SK-N-SH (cell line): Measurements from ENCODE around the gene MFNG. TPM values are rescaled to one million over a fixed set of nuclear protein-coding genes. Genes with fewer than 3 reads are reported as not detected.
A peak's percentile ranks its signal among the peaks of the same experiment; 100 is the strongest.

Source experiments
- CTCF ChIA-PET: fragments of 300-600, 350-600 bp; formaldehyde crosslinking; extraction: SDS; loops from one replicate; lab custom pipeline; 2021; lab: Yijun Ruan, JAX
- POLR2A ChIA-PET: fragments of 350-600 bp; sonication (Branson Sonifier 250); formaldehyde crosslinking; extraction: SDS; loops from one replicate; lab custom pipeline; 2020; ENCODE audit warnings: antibody characterized with exemption, inconsistent platforms; lab: Yijun Ruan, JAX
- DNase-seq: peaks from one replicate; pipeline ENCODE4 v3.0.0; 2012
- H2AFZ ChIP-seq: fragments of 200-600 bp; sonication (generic); 2 replicates; pipeline ENCODE4 v1.8.1; 2016; ENCODE audit warnings: antibody characterized with exemption, mild to moderate bottlenecking, low read depth
- H3F3A ChIP-seq: fragments of 200-600 bp; sonication (generic); replicated peaks from 2 replicates; pipeline ENCODE3; 2016; ENCODE audit warnings: antibody characterized with exemption, mild to moderate bottlenecking; ENCODE audit not compliant: insufficient read depth
- H3K27ac ChIP-seq, 2 experiments: fragments of 200-500 bp in 1 of 2; fragments of 200-600 bp in 1 of 2; sonication (Bioruptor generic) in 1 of 2; sonication (generic), shearing (Covaris generic) in 1 of 2; 2 replicates each; pipeline versions ENCODE4 v1.5.1 to v1.6.1; 2014 to 2016; ENCODE audit warnings: low read depth in 2 of 2, inconsistent platforms in 1 of 2, low read length in 1 of 2, mild to moderate bottlenecking in 1 of 2, mixed read lengths in 1 of 2
- H3K27me3 ChIP-seq: fragments of 200-600 bp; sonication (generic), shearing (Covaris generic); 2 replicates; pipeline ENCODE4 v1.6.1; 2016; ENCODE audit warnings: mixed run types; ENCODE audit not compliant: insufficient read depth
- H3K36me3 ChIP-seq, 2 experiments: fragments of 200-500 bp in 1 of 2; fragments of 200-600 bp in 1 of 2; sonication (Bioruptor generic) in 1 of 2; sonication (generic) in 1 of 2; replicated peaks in 1 of 2; 2 replicates each; pipeline versions ENCODE3 to v1.5.1; 2014 to 2016; ENCODE audit warnings: low read length in 1 of 2, mild to moderate bottlenecking in 1 of 2; ENCODE audit not compliant: insufficient read depth in 2 of 2, control insufficient read depth in 1 of 2
- H3K4me1 ChIP-seq, 2 experiments: fragments of 200-500 bp in 1 of 2; fragments of 200-600 bp in 1 of 2; sonication (Bioruptor generic) in 1 of 2; sonication (generic), shearing (Covaris generic) in 1 of 2; 2 replicates each; pipeline versions ENCODE4 v1.5.1 to v1.6.1; 2014 to 2016; ENCODE audit warnings: low read depth in 1 of 2, low read length in 1 of 2, mixed run types in 1 of 2; ENCODE audit not compliant: insufficient read depth in 2 of 2, control insufficient read depth in 1 of 2
- H3K4me2 ChIP-seq: fragments of 200-600 bp; sonication (generic), shearing (Covaris generic); 2 replicates; pipeline ENCODE4 v1.6.1; 2017; ENCODE audit warnings: mixed run types
- H3K4me3 ChIP-seq, 2 experiments: fragments of 200-500 bp in 1 of 2; fragments of 200-600 bp in 1 of 2; sonication (Bioruptor generic) in 1 of 2; sonication (generic), shearing (Covaris generic) in 1 of 2; 2 replicates each; pipeline versions ENCODE4 v1.5.1 to v1.8.1; 2014 to 2016; ENCODE audit warnings: low read depth in 2 of 2, inconsistent platforms in 1 of 2, low read length in 1 of 2, mild to moderate bottlenecking in 1 of 2, mixed read lengths in 1 of 2, moderate library complexity in 1 of 2
- H3K79me2 ChIP-seq: fragments of 200-600 bp; sonication (generic); 2 replicates; pipeline ENCODE4 v1.8.1; 2017; ENCODE audit warnings: mild to moderate bottlenecking; ENCODE audit not compliant: insufficient read depth
- H3K9ac ChIP-seq: fragments of 200-600 bp; sonication (generic); 2 replicates; pipeline ENCODE4 v1.6.1; 2017; ENCODE audit warnings: mixed run types
- H3K9me2 ChIP-seq: fragments of 200-600 bp; sonication (generic); 2 replicates; pipeline ENCODE4 v1.6.1; 2017; ENCODE audit warnings: mixed run types
- H3K9me3 ChIP-seq: fragments of 200-600 bp; sonication (generic); 2 replicates; pipeline ENCODE4 v1.6.1; 2017; ENCODE audit warnings: mixed run types, mild to moderate bottlenecking, moderate library complexity
- H4K20me1 ChIP-seq: fragments of 200-600 bp; sonication (generic); 2 replicates; pipeline ENCODE4 v1.6.1; 2017; ENCODE audit warnings: mild to moderate bottlenecking, mixed run types; ENCODE audit not compliant: insufficient read depth
- ELF1 ChIP-seq: IDR thresholded peaks from 2 replicates; pipeline ENCODE4 v1.4.0; 2012
- EZH2phosphoT487 ChIP-seq: fragments of 200-600 bp; sonication (generic); IDR thresholded peaks from 2 replicates; pipeline ENCODE4 v1.6.1; 2017; ENCODE audit warnings: low read depth, mixed run types, mild to moderate bottlenecking, antibody characterized with exemption, moderate library complexity, borderline replicate concordance
- FOSL2 ChIP-seq: IDR thresholded peaks from 2 replicates; pipeline ENCODE4 v1.4.0; 2012; ENCODE audit warnings: low read depth, mild to moderate bottlenecking, moderate library complexity, borderline replicate concordance
- FOXJ3 ChIP-seq: sonication (generic); formaldehyde crosslinking; IDR thresholded peaks from 2 replicates; pipeline ENCODE4 v1.5.1; 2020; ENCODE audit warnings: mild to moderate bottlenecking, missing genetic modification reagents
- FOXM1 ChIP-seq: IDR thresholded peaks from 2 replicates; pipeline ENCODE4 v1.4.0; 2012; ENCODE audit warnings: low read depth, mild to moderate bottlenecking
- GABPA ChIP-seq: IDR thresholded peaks from 2 replicates; pipeline ENCODE4 v1.4.0; 2012; ENCODE audit warnings: low read depth, mild to moderate bottlenecking
- GATA2 ChIP-seq: sonication (generic); formaldehyde crosslinking; IDR thresholded peaks from 2 replicates; pipeline ENCODE4 v1.5.0; 2020; ENCODE audit warnings: mild to moderate bottlenecking, missing genetic modification reagents
- IRF3 ChIP-seq: fragments of 150-350 bp; IDR thresholded peaks from 2 replicates; pipeline ENCODE4 v1.6.1; 2016; ENCODE audit warnings: mild to moderate bottlenecking, low read depth, low read length
- JUND ChIP-seq: IDR thresholded peaks from 2 replicates; pipeline ENCODE4 v1.4.0; 2012
- MEF2A ChIP-seq: IDR thresholded peaks from 2 replicates; pipeline ENCODE4 v1.4.0; 2012; ENCODE audit warnings: low read depth, borderline replicate concordance
- MXI1 ChIP-seq: IDR thresholded peaks from 2 replicates; pipeline ENCODE4 v1.6.1; 2012; ENCODE audit warnings: mild to moderate bottlenecking, low read depth, low read length, improper control_type of control experiment
- NFIC ChIP-seq: IDR thresholded peaks from 2 replicates; pipeline ENCODE4 v1.4.0; 2012; ENCODE audit warnings: borderline replicate concordance
- NRF1 ChIP-seq: IDR thresholded peaks from 2 replicates; pipeline ENCODE4 v1.6.1; 2012; ENCODE audit warnings: low read depth, mild to moderate bottlenecking, low read length
- PBX3 ChIP-seq: IDR thresholded peaks from 2 replicates; pipeline ENCODE4; 2012
- POLR2AphosphoS5 ChIP-seq: IDR thresholded peaks from 2 replicates; pipeline ENCODE4 v1.6.1; 2012; ENCODE audit warnings: low read depth, low read length
- RXRA ChIP-seq: IDR thresholded peaks from 2 replicates; pipeline ENCODE4 v1.4.0; 2012; ENCODE audit warnings: low read depth, mild to moderate bottlenecking, borderline replicate concordance
- TAF1 ChIP-seq: IDR thresholded peaks from 2 replicates; pipeline ENCODE4 v1.6.1; 2012; ENCODE audit warnings: low read depth, mild to moderate bottlenecking, low read length, moderate library complexity, borderline replicate concordance
- TCF12 ChIP-seq: IDR thresholded peaks from 2 replicates; pipeline ENCODE4 v1.4.0; 2012
- TEAD4 ChIP-seq: IDR thresholded peaks from 2 replicates; pipeline ENCODE4 v1.4.0; 2012; ENCODE audit warnings: mild to moderate bottlenecking, borderline replicate concordance; ENCODE audit not compliant: insufficient read depth
- USF2 ChIP-seq: fragments of 150-350 bp; IDR thresholded peaks from 2 replicates; pipeline ENCODE4 v1.6.1; 2017; ENCODE audit warnings: antibody characterized with exemption, low read length, low read depth, borderline replicate concordance
- YY1 ChIP-seq: IDR thresholded peaks from 2 replicates; pipeline ENCODE4 v1.4.0; 2012; ENCODE audit warnings: low read depth, mild to moderate bottlenecking
- WGBS: methylation state at CpG from one replicate; pipeline ENCODE4 v1.1.6; 2017; ENCODE audit warnings: low lambda C conversion rate; 5-methylcytosine and 5-hydroxymethylcytosine counted together
- polyA plus RNA-seq, 3 experiments: library from polyadenylated mRNA; depleted of rRNA; stranded (reverse); fragments of >200 nt; gene quantifications; 2 replicates each; pipeline ENCODE4 v1.2.3, GENCODE V29; 2012

MFNG gene
- polyA plus RNA-seq, 1 of the 3 experiments (the other 2 are of a cell fraction): 0.18 TPM

GRCh38 chr22:37510091-37510490, 23.9 kb upstream of the MFNG start:
- 98% methylated on average over 9 of the region's 10 CpGs for WGBS
- POLR2A ChIA-PET: no interaction called here
- H3K79me2 ChIP-seq: peaks cover 5% of the 10 kb centered on the region; the same call in 1 of the 2 replicates

GRCh38 chr22:37509059-37509860, 23.1 kb upstream of the MFNG start:
- 85% methylated on average over 6 of the region's 10 CpGs for WGBS
- DNase-seq: peak; percentile 70
- no peaks in the 10 kb centered on the region for H4K20me1 ChIP-seq
- no peak overlapping the region for H3K4me2 ChIP-seq
- no peak overlapping the region for H2AFZ ChIP-seq
- H3K36me3 ChIP-seq: peaks cover 0 to 3% of the 10 kb centered on the region in 2 experiments
- peaks cover 0 to 20% of the 10 kb centered on the region in 2 experiments; a peak in 1 of 4 replicates for H3K4me1 ChIP-seq
- no peaks in the 10 kb centered on the region for H3K27me3 ChIP-seq
- POLR2A ChIA-PET: no interaction called here
- CTCF ChIA-PET: interaction anchor here (0.8 to 4.0 kb wide), 11 partner anchors 9 to 193 kb away, joined by 3 to 19 read pairs (median 4); partner anchors contain the start of genes CARD10 and CDC42EP1
- no peak overlapping the region for H3K4me3 ChIP-seq
- TF ChIP-seq TEAD4 (no peak), IRF3 (no peak), POLR2AphosphoS5 (no peak), MEF2A (no peak), MXI1 (no peak), TAF1 (no peak), GATA2 (CRISPR knock-in tag) (no peak), TCF12 (no peak), EZH2phosphoT487 (no peak), FOSL2 (no peak), PBX3 (no peak), NRF1 (no peak), ELF1 (no peak), YY1 (no peak), FOXJ3 (no peak), NFIC (no peak), USF2 (no peak)
- H3F3A ChIP-seq: peaks cover 5% of the 10 kb centered on the region
- peak overlapping the region in 1 of 2 experiments; percentile 62; a peak in 2 of 4 replicates for H3K27ac ChIP-seq
- H3K9me3 ChIP-seq: no peaks in the 10 kb centered on the region
- H3K79me2 ChIP-seq: peaks cover 5% of the 10 kb centered on the region; the same call in 1 of the 2 replicates
- no peaks in the 10 kb centered on the region for H3K9me2 ChIP-seq
- H3K9ac ChIP-seq: no peak overlapping the region

More at GRCh38 chr22:37510091-37510490, 23.9 kb upstream of the MFNG start:
- TF ChIP-seq FOXM1 (no peak), RXRA (no peak), GABPA (no peak), POLR2AphosphoS5 (no peak), YY1 (no peak), MXI1 (no peak), JUND (no peak), GATA2 (CRISPR knock-in tag) (no peak)
- no peak overlapping the region for H3K27ac ChIP-seq
- H3K9me2 ChIP-seq: no peaks in the 10 kb centered on the region
- no peaks in the 10 kb centered on the region for H3K9me3 ChIP-seq
- H3K36me3 ChIP-seq: peaks cover 0 to 6% of the 10 kb centered on the region in 2 experiments
- H3K4me3 ChIP-seq: no peak overlapping the region
- CTCF ChIA-PET: interaction anchor here (1.1 to 1.7 kb wide), 3 partner anchors 17 to 312 kb away, joined by 3 to 4 read pairs (median 4); no protein-coding TSS in a partner anchor
- no peak overlapping the region for H3K9ac ChIP-seq
- no peaks in the 10 kb centered on the region for H3K27me3 ChIP-seq
- H2AFZ ChIP-seq: no peak overlapping the region
- peaks cover 0 to 20% of the 10 kb centered on the region in 2 experiments; a peak in 1 of 4 replicates for H3K4me1 ChIP-seq
- H3F3A ChIP-seq: peaks cover 5% of the 10 kb centered on the region
- no peak overlapping the region for H3K4me2 ChIP-seq
- H4K20me1 ChIP-seq: no peaks in the 10 kb centered on the region
- no peak for DNase-seq
